Liver (tissue), 9 donors: ENCODE measurements around the gene NAGPA. TPM values are rescaled to one million over a fixed set of nuclear protein-coding genes. Genes with fewer than 3 reads are reported as not detected.

Source experiments
- DNase-seq: peaks from one replicate; pipeline ENCODE4 v3.0.0-alpha.2; 2017; ENCODE audit warnings: low spot score
- H3K27ac ChIP-seq, 2 donors: one replicate each; pipeline ENCODE4 v1.7.0; 2013; ENCODE audit warnings: inconsistent platforms in 2 of 2, low read length in 2 of 2, control low read depth in 1 of 2, low read depth in 1 of 2, mild to moderate bottlenecking in 1 of 2
- H3K27me3 ChIP-seq, 4 donors: one replicate each; pipeline versions ENCODE4 v1.6.1 to v1.7.0; 2013; ENCODE audit warnings: low read length in 3 of 4, inconsistent platforms in 1 of 4, mild to moderate bottlenecking in 1 of 4, moderate library complexity in 1 of 4; ENCODE audit not compliant: control insufficient read depth in 4 of 4, insufficient read depth in 4 of 4
- H3K36me3 ChIP-seq, 4 donors: one replicate each; pipeline versions ENCODE4 v1.6.1 to v1.7.0; 2013; ENCODE audit warnings: low read length in 3 of 4, mild to moderate bottlenecking in 3 of 4, low read depth in 1 of 4, moderate library complexity in 1 of 4; ENCODE audit not compliant: control insufficient read depth in 4 of 4, insufficient read depth in 3 of 4
- H3K4me1 ChIP-seq, 4 donors: one replicate each; pipeline versions ENCODE4 v1.6.1 to v1.7.0; 2013; ENCODE audit warnings: low read length in 3 of 4, mild to moderate bottlenecking in 3 of 4, moderate library complexity in 1 of 4; ENCODE audit not compliant: control insufficient read depth in 4 of 4, insufficient read depth in 4 of 4
- H3K4me3 ChIP-seq, 3 donors: one replicate each; pipeline versions ENCODE4 v1.6.1 to v1.7.0; 2013; ENCODE audit warnings: low read length in 3 of 3, control low read depth in 1 of 3, low read depth in 1 of 3, mild to moderate bottlenecking in 1 of 3
- H3K9ac ChIP-seq, 2 donors: one replicate each; pipeline ENCODE4 v1.7.0; 2013; ENCODE audit warnings: low read length in 2 of 2, mild to moderate bottlenecking in 2 of 2, moderate library complexity in 2 of 2, control low read depth in 1 of 2, low read depth in 1 of 2
- H3K9me3 ChIP-seq, 4 donors: one replicate each; pipeline versions ENCODE4 v1.6.1 to v1.7.0; 2013; ENCODE audit warnings: low read length in 3 of 4; ENCODE audit not compliant: control insufficient read depth in 4 of 4
- EGR1 ChIP-seq, 2 donors: IDR thresholded peaks; 2 replicates each; pipeline ENCODE4 v1.6.1; 2016 to 2018; ENCODE audit warnings: antibody characterized with exemption in 2 of 2, low read depth in 2 of 2
- FOXA1 ChIP-seq: IDR thresholded peaks from 2 replicates; pipeline ENCODE4 v1.6.1; 2016; ENCODE audit warnings: antibody characterized with exemption
- FOXA2 ChIP-seq: IDR thresholded peaks from 2 replicates; pipeline ENCODE4 v1.6.1; 2016; ENCODE audit warnings: antibody characterized with exemption
- GABPA ChIP-seq, 2 donors: IDR thresholded peaks in 1 of 2; conservative IDR thresholded peaks in 1 of 2; 2 replicates each; pipeline ENCODE4 v1.6.1; 2016; ENCODE audit warnings: antibody characterized with exemption in 2 of 2, mild to moderate bottlenecking in 1 of 2, moderate library complexity in 1 of 2
- HNF4A ChIP-seq, 2 donors: conservative IDR thresholded peaks; 2 replicates each; pipeline ENCODE4 v1.6.1; 2016; ENCODE audit warnings: antibody characterized with exemption in 2 of 2, mild to moderate bottlenecking in 2 of 2
- HNF4G ChIP-seq: IDR thresholded peaks from 2 replicates; pipeline ENCODE4 v1.6.1; 2016; ENCODE audit warnings: antibody characterized with exemption
- JUND ChIP-seq, 2 donors: IDR thresholded peaks; 2 replicates each; pipeline ENCODE4 v1.6.1; 2016; ENCODE audit warnings: antibody characterized with exemption in 2 of 2
- NR2F2 ChIP-seq: IDR thresholded peaks from 2 replicates; pipeline ENCODE4 v1.6.1; 2016; ENCODE audit warnings: antibody characterized with exemption
- RAD21 ChIP-seq, 2 donors: IDR thresholded peaks; 2 replicates each; pipeline ENCODE4 v1.6.1; 2016; ENCODE audit warnings: antibody characterized with exemption in 2 of 2, mild to moderate bottlenecking in 2 of 2
- RXRA ChIP-seq, 2 donors: IDR thresholded peaks; 2 replicates each; pipeline ENCODE4 v1.6.1; 2017 to 2018; ENCODE audit warnings: antibody characterized with exemption in 2 of 2, mild to moderate bottlenecking in 1 of 2
- SP1 ChIP-seq: IDR thresholded peaks from 2 replicates; pipeline ENCODE4 v1.6.1; 2018; ENCODE audit warnings: antibody characterized with exemption, mild to moderate bottlenecking
- TAF1 ChIP-seq: conservative IDR thresholded peaks from 2 replicates; pipeline ENCODE4 v1.6.1; 2016; ENCODE audit warnings: antibody characterized with exemption, mild to moderate bottlenecking
- YY1 ChIP-seq: IDR thresholded peaks from 2 replicates; pipeline ENCODE4 v1.6.1; 2016; ENCODE audit warnings: antibody characterized with exemption, mild to moderate bottlenecking
- WGBS: extraction: QIAGEN DNeasy Blood & Tissue Kit; methylation state at CpG from one replicate; pipeline ENCODE4 v1.1.7; 2013; 5-methylcytosine and 5-hydroxymethylcytosine counted together
- polyA plus RNA-seq, 2 donors: library from polyadenylated mRNA; stranded (reverse) in 1 of 2; unstranded in 1 of 2; fragments of 200-250 nt in 1 of 2; fragments of >200 nt in 1 of 2; fragmentation: Nextera tagmentation in 1 of 2; extraction: Ambion mirVana in 1 of 2; gene quantifications; one replicate each; pipeline versions ENCODE4 v1.2.1 to v1.2.3, GENCODE V29; 2013 to 2015
- total RNA-seq, 2 donors: library from RNA; depleted of rRNA; stranded (reverse); fragments of >200 nt; gene quantifications; one replicate each; pipeline ENCODE4 v1.2.3, GENCODE V29; 2014
- TF ChIP-seq, protein P1 (sequence below): fragments of 150-350 bp; IDR thresholded peaks from 2 replicates; pipeline ENCODE4 v1.5.1; 2017; ENCODE audit warnings: improper control_type of control experiment, low read depth, low read length; ENCODE audit not compliant: missing input control
- TF ChIP-seq, protein P2 (sequence below): IDR thresholded peaks from 2 replicates; pipeline ENCODE4 v1.6.1; 2016; ENCODE audit warnings: antibody characterized with exemption
- TF ChIP-seq, protein P3 (sequence below): IDR thresholded peaks from 2 replicates; pipeline ENCODE4 v1.6.1; 2016; ENCODE audit warnings: antibody characterized with exemption, mild to moderate bottlenecking
- TF ChIP-seq, protein P4 (sequence below): IDR thresholded peaks from 2 replicates; pipeline ENCODE4 v1.6.1; 2016; ENCODE audit warnings: antibody characterized with exemption
- TF ChIP-seq, protein P5 (sequence below): IDR thresholded peaks from 2 replicates; pipeline ENCODE4 v1.6.1; 2016; ENCODE audit warnings: antibody characterized with exemption
- donor health status: healthy.
- donor health status: healthy.
- donor health status: healthy.
- donor health status: healthy.
- donor health status: healthy.

Gene NAGPA
- total and polyA plus RNA-seq, 4 donors = 5.4 to 13.4 (median 10.7) TPM

DNA sequence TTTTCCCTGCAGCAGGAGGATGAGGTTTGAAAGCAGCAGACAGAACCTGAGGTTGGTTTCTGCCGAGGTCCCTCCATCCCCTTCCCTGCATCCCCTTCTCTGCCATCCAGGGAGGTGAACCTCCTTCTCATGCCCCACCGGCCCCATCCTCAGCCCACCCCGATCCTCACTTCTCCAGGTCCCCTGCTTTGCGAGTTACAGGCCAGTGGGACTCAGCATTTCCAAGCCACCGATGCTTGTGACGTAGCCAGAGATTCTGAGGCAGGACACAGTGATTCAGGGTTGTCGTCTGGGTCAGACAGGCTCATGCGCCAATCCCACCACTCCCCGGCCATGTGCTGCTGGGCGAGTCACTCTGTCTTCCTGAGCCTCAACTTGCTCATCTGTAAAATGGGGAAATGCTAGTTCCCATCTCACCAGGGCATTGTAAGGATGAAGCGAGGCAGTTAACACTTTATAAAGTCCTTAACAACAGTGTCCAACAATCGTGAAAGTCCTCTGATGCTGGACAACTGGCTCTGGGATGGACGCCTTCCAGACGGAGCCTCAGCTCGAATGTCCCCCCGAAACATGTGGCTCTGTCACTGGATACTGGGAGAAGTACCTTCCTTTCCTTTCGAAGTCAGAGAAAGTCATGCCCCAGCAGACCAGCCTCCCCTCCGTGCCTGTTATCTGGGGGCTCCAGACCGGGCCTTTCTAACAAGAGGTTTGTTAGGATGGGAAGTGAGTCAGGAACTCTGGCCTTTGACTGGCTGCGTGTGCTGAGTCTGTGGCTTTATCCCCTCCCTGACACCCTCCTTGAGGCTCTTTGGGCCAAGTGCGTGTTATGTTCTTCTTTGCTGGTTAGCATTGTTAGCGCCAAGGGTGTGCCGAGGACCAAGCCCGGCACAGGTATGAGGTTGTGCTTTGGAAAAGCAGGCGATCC, 53.7 kb downstream of the NAGPA start:
- no peak overlapping the region for H3K4me3 ChIP-seq

More for the DNA sequence above, 53.7 kb downstream of the NAGPA start:
- no peaks in the 10 kb centered on the region for H3K4me1 ChIP-seq
- DNase-seq = no peak
- no peaks in the 10 kb centered on the region for H3K36me3 ChIP-seq
- TF ChIP-seq GABPA (IDR thresholded peaks at IDR 0.05 in 1 of 2, conservative IDR thresholded peaks at IDR 0.05 in 1 of 2) (no peak), NR2F2 (no peak), RAD21 (IDR thresholded peaks at IDR 0.05) (no peak), HNF4G (no peak), TAF1 (no peak), EGR1 (IDR thresholded peaks at IDR 0.05; ENCODE audit: low read depth in 2 of 2) (no peak), YY1 (no peak), HNF4A (conservative IDR thresholded peaks at IDR 0.05) (no peak), SP1 (no peak), RXRA (IDR thresholded peaks at IDR 0.05) (no peak), JUND (IDR thresholded peaks at IDR 0.05) (no peak), FOXA2 (no peak), FOXA1 (no peak)
- TF ChIP-seq, protein P1, sequence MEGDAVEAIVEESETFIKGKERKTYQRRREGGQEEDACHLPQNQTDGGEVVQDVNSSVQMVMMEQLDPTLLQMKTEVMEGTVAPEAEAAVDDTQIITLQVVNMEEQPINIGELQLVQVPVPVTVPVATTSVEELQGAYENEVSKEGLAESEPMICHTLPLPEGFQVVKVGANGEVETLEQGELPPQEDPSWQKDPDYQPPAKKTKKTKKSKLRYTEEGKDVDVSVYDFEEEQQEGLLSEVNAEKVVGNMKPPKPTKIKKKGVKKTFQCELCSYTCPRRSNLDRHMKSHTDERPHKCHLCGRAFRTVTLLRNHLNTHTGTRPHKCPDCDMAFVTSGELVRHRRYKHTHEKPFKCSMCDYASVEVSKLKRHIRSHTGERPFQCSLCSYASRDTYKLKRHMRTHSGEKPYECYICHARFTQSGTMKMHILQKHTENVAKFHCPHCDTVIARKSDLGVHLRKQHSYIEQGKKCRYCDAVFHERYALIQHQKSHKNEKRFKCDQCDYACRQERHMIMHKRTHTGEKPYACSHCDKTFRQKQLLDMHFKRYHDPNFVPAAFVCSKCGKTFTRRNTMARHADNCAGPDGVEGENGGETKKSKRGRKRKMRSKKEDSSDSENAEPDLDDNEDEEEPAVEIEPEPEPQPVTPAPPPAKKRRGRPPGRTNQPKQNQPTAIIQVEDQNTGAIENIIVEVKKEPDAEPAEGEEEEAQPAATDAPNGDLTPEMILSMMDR = no peak
- TF ChIP-seq, protein P2, sequence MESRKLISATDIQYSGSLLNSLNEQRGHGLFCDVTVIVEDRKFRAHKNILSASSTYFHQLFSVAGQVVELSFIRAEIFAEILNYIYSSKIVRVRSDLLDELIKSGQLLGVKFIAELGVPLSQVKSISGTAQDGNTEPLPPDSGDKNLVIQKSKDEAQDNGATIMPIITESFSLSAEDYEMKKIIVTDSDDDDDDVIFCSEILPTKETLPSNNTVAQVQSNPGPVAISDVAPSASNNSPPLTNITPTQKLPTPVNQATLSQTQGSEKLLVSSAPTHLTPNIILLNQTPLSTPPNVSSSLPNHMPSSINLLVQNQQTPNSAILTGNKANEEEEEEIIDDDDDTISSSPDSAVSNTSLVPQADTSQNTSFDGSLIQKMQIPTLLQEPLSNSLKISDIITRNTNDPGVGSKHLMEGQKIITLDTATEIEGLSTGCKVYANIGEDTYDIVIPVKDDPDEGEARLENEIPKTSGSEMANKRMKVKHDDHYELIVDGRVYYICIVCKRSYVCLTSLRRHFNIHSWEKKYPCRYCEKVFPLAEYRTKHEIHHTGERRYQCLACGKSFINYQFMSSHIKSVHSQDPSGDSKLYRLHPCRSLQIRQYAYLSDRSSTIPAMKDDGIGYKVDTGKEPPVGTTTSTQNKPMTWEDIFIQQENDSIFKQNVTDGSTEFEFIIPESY = no peak
- TF ChIP-seq, protein P3, sequence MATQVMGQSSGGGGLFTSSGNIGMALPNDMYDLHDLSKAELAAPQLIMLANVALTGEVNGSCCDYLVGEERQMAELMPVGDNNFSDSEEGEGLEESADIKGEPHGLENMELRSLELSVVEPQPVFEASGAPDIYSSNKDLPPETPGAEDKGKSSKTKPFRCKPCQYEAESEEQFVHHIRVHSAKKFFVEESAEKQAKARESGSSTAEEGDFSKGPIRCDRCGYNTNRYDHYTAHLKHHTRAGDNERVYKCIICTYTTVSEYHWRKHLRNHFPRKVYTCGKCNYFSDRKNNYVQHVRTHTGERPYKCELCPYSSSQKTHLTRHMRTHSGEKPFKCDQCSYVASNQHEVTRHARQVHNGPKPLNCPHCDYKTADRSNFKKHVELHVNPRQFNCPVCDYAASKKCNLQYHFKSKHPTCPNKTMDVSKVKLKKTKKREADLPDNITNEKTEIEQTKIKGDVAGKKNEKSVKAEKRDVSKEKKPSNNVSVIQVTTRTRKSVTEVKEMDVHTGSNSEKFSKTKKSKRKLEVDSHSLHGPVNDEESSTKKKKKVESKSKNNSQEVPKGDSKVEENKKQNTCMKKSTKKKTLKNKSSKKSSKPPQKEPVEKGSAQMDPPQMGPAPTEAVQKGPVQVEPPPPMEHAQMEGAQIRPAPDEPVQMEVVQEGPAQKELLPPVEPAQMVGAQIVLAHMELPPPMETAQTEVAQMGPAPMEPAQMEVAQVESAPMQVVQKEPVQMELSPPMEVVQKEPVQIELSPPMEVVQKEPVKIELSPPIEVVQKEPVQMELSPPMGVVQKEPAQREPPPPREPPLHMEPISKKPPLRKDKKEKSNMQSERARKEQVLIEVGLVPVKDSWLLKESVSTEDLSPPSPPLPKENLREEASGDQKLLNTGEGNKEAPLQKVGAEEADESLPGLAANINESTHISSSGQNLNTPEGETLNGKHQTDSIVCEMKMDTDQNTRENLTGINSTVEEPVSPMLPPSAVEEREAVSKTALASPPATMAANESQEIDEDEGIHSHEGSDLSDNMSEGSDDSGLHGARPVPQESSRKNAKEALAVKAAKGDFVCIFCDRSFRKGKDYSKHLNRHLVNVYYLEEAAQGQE = no peak
- TF ChIP-seq, protein P4, sequence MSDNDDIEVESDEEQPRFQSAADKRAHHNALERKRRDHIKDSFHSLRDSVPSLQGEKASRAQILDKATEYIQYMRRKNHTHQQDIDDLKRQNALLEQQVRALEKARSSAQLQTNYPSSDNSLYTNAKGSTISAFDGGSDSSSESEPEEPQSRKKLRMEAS = no peak
- TF ChIP-seq, protein P5, sequence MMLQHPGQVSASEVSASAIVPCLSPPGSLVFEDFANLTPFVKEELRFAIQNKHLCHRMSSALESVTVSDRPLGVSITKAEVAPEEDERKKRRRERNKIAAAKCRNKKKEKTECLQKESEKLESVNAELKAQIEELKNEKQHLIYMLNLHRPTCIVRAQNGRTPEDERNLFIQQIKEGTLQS = no peak
- peaks cover 0 to 3% (median 0%) of the 10 kb centered on the region in 4 donors for H3K9me3 ChIP-seq
- no peak overlapping the region for H3K27ac ChIP-seq
- 72% methylated on average over 25 of the region's 25 CpGs for WGBS
- no peak overlapping the region for H3K9ac ChIP-seq
- no peaks in the 10 kb centered on the region for H3K27me3 ChIP-seq
